Esophagus muscularis mucosa (tissue), 4 donors: ENCODE data around the gene PSEN1. TPM values are rescaled to one million over a fixed set of nuclear protein-coding genes. Genes with fewer than 3 reads are reported as not detected.
"Not testable (repeated sequence)": the region's sequence is repeated elsewhere in the genome, so short reads cannot be mapped to it uniquely, and the experiment has no call there.

Source experiments
- DNase-seq: peaks from one replicate; pipeline ENCODE4 v3.0.0-alpha.2; 2017; ENCODE audit errors: extremely low spot score
- H3K27ac ChIP-seq, 4 donors: fragments of 200-600 bp; sonication (generic); replicated peaks in 1 of 4; 1 replicate in 3 of 4; 2 replicates in 1 of 4; pipeline ENCODE4 v1.5.1; 2016 to 2019; ENCODE audit warnings: mild to moderate bottlenecking in 1 of 4
- H3K27me3 ChIP-seq, 4 donors: fragments of 200-600 bp; sonication (generic); one replicate each; pipeline versions ENCODE4 v1.5.1 to v1.6.0; 2016 to 2019
- H3K36me3 ChIP-seq, 4 donors: fragments of 200-600 bp; sonication (generic); one replicate each; pipeline ENCODE4 v1.5.1; 2016 to 2019
- H3K4me1 ChIP-seq, 4 donors: fragments of 200-600 bp; sonication (generic); one replicate each; pipeline ENCODE4 v1.5.1; 2016 to 2019
- H3K4me3 ChIP-seq, 4 donors: fragments of 200-600 bp; sonication (generic); 1 replicate in 2 of 4; 2 replicates in 2 of 4; pipeline ENCODE4 v1.5.1; 2016 to 2019; ENCODE audit warnings: mild to moderate bottlenecking in 4 of 4, moderate library complexity in 1 of 4
- H3K9me3 ChIP-seq, 4 donors: fragments of 200-600 bp; sonication (generic); 1 replicate in 3 of 4; 2 replicates in 1 of 4; pipeline ENCODE4 v1.5.1; 2016 to 2019
- EP300 ChIP-seq: sonication (generic); formaldehyde crosslinking; IDR thresholded peaks from one replicate; pipeline ENCODE4 v1.6.1; 2017; ENCODE audit warnings: antibody characterized with exemption
- POLR2A ChIP-seq: fragments of 450-650 bp; IDR thresholded peaks from one replicate; pipeline ENCODE4 v1.6.1; 2017; ENCODE audit warnings: antibody characterized with exemption, moderate library complexity, mild to moderate bottlenecking, low read depth
- POLR2AphosphoS5 ChIP-seq, 2 donors: sonication (generic); formaldehyde crosslinking; IDR thresholded peaks; one replicate each; pipeline ENCODE4 v1.6.1; 2017; ENCODE audit warnings: antibody characterized with exemption in 2 of 2
- WGBS: methylation state at CpG from one replicate; pipeline ENCODE4 v1.1.5; 2018; 5-methylcytosine and 5-hydroxymethylcytosine counted together
- intact Hi-C: fragments of 100-400 bp; cut with DNase I; formaldehyde crosslinking; loops from one replicate; pipeline ENCODE4 v1.15.1; 2023
- total RNA-seq, 4 donors: library from RNA; depleted of rRNA; stranded (reverse); fragments of >200 nt; gene quantifications; one replicate each; pipeline versions ENCODE4 v1.1.0 to v1.2.1, GENCODE V29; 2016
- TF ChIP-seq, protein P1 (sequence below), 3 experiments: fragments of 200-600 bp in 2 of 3; fragments of 450-650 bp in 1 of 3; sonication (generic) in 2 of 3; IDR thresholded peaks; one replicate each; pipeline ENCODE4 v1.5.1; 2017 to 2019; ENCODE audit warnings: antibody characterized with exemption in 3 of 3, mild to moderate bottlenecking in 2 of 3, moderate library complexity in 1 of 3

The PSEN1 gene
- total RNA-seq, 4 donors from 2014 or later: 31.7 to 39.0 (median 38.3) TPM

DNA sequence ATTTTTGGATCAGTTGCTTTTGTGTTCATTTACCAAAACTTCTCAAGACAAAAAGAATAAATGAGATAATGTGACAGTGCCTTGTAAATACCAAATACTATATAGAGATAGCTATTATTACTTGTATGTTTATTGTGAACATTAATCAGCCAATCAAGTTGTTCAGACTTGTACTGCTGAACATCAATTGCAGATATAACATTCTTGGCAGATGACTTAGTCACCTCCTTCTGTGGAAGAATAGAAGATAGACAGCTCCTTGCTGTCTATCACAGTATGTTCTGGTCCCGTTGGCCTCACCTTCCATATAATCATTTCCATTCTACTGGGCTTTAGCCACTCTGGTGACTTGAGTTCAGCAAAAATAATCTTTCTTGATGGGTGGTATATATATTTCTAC is 30.1 kb downstream of the PSEN1 start:
- peaks cover 30 to 96% (median 68%) of the 10 kb centered on the region in 4 donors for H3K36me3 ChIP-seq

DNA sequence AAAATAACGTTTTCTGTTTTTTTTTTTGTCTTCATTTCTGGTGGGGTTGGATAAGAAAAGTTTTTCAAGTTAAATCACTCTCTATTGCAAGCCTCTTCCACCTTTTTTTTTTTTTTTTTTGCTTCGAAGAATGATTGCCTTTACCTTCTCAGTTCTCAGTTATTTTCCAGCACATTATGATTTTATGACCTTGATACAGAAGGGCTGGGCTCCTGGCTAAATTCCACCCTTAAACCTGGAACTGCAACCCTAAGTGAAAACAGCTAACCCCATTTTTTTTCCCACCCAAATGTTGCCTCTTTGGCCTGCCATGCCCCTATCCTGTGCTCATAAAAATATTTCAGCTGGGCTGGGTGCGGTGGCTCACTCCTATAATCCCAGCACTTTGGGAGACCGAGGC is 31.4 kb downstream of the PSEN1 start:
- WGBS: 86% methylated on average over 4 of the region's 4 CpGs
- intact Hi-C loops: no loop called here
- Histone ChIP-seq H3K4me3 (no peak overlapping the region), H3K27ac (no peak overlapping the region), H3K4me1 (no peaks in the 10 kb centered on the region), H3K27me3 (no peaks in the 10 kb centered on the region), H3K36me3 (peaks cover 24 to 97% (median 71%) of the 10 kb centered on the region in 4 donors), H3K9me3 (no peaks in the 10 kb centered on the region)
- no peak for DNase-seq
- TF ChIP-seq, protein P1, sequence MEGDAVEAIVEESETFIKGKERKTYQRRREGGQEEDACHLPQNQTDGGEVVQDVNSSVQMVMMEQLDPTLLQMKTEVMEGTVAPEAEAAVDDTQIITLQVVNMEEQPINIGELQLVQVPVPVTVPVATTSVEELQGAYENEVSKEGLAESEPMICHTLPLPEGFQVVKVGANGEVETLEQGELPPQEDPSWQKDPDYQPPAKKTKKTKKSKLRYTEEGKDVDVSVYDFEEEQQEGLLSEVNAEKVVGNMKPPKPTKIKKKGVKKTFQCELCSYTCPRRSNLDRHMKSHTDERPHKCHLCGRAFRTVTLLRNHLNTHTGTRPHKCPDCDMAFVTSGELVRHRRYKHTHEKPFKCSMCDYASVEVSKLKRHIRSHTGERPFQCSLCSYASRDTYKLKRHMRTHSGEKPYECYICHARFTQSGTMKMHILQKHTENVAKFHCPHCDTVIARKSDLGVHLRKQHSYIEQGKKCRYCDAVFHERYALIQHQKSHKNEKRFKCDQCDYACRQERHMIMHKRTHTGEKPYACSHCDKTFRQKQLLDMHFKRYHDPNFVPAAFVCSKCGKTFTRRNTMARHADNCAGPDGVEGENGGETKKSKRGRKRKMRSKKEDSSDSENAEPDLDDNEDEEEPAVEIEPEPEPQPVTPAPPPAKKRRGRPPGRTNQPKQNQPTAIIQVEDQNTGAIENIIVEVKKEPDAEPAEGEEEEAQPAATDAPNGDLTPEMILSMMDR (IDR thresholded peaks at IDR 0.05): no peak
- TF ChIP-seq POLR2AphosphoS5 (IDR thresholded peaks at IDR 0.05) (no peak), POLR2A (no peak), EP300 (no peak)

More for the DNA sequence above, 30.1 kb downstream of the PSEN1 start:
- Histone ChIP-seq H3K9me3 (no peaks in the 10 kb centered on the region), H3K27me3 (no peaks in the 10 kb centered on the region), H3K27ac (no peak overlapping the region), H3K4me3 (no peak overlapping the region), H3K4me1 (no peaks in the 10 kb centered on the region)
- intact Hi-C loops: no loop called here
- TF ChIP-seq, protein P1 (IDR thresholded peaks at IDR 0.05): no peak
- no peak for TF ChIP-seq POLR2AphosphoS5 (IDR thresholded peaks at IDR 0.05)
- TF ChIP-seq EP300: no peak
- TF ChIP-seq POLR2A: no peak
- 85% methylated on average over 1 of the region's 1 CpG for WGBS
- no peak for DNase-seq

DNA sequence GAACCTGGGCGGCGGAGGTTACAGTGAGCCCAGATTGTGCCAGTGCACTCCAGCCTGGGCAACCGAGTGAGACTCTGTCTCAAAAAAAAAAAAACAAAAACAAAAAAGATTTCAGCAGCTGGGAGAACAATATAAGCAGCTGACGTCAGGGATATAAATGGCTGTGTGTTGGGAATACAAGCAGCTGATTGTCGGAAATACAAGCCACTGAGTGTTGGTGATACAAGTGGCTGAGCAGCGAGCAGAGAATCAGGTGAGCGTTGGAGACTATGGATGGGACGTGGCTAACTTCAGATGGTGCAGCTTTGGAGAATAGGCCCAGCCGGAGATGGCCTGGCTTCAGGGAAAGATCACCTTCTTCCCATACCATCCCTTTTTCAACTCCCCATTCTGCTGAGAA is 32.0 kb downstream of the PSEN1 start:
- TF ChIP-seq EP300 (no peak), POLR2A (no peak), POLR2AphosphoS5 (IDR thresholded peaks at IDR 0.05) (no peak)
- TF ChIP-seq, protein P1 (IDR thresholded peaks at IDR 0.05): no peak
- H3K27ac ChIP-seq: no peak overlapping the region
- WGBS: 90% methylated on average over 9 of the region's 9 CpGs
- H3K4me1 ChIP-seq: no peaks in the 10 kb centered on the region
- intact Hi-C loops: no loop called here
- no peak overlapping the region for H3K4me3 ChIP-seq
- no peaks in the 10 kb centered on the region for H3K27me3 ChIP-seq
- DNase-seq: no peak
- H3K9me3 ChIP-seq: no peaks in the 10 kb centered on the region
- H3K36me3 ChIP-seq: peaks cover 27 to 97% (median 73%) of the 10 kb centered on the region in 4 donors

DNA sequence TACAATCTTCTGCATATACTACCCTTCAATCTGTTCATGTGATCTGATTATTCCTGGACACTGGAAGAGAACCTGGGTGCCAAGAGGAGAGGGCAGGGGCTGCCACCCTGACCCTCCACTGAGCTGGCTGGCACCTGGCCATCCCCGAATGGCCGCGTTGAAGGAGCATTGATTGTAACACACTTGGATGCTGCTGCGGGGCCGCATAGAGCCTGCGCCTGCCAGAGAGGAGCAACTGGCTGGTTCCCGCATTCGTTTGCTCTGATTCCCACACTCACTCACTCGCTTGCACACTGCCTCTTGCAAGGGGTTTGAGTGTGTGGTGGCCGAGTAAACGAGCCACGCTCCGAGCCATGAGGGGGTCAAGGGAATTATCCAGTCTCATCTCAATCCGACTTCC is 32.4 kb downstream of the PSEN1 start:
- no peak for DNase-seq
- no peaks in the 10 kb centered on the region for H3K27me3 ChIP-seq
- H3K4me3 ChIP-seq: no peak overlapping the region
- no peaks in the 10 kb centered on the region for H3K9me3 ChIP-seq
- H3K36me3 ChIP-seq: peaks cover 30 to 97% (median 75%) of the 10 kb centered on the region in 4 donors
- TF ChIP-seq POLR2A (no peak), POLR2AphosphoS5 (IDR thresholded peaks at IDR 0.05) (no peak), EP300 (no peak)
- TF ChIP-seq, protein P1 (IDR thresholded peaks at IDR 0.05): no peak
- 91% methylated on average over 14 of the region's 14 CpGs for WGBS
- intact Hi-C loops: no loop called here
- no peak overlapping the region for H3K27ac ChIP-seq
- no peaks in the 10 kb centered on the region for H3K4me1 ChIP-seq

DNA sequence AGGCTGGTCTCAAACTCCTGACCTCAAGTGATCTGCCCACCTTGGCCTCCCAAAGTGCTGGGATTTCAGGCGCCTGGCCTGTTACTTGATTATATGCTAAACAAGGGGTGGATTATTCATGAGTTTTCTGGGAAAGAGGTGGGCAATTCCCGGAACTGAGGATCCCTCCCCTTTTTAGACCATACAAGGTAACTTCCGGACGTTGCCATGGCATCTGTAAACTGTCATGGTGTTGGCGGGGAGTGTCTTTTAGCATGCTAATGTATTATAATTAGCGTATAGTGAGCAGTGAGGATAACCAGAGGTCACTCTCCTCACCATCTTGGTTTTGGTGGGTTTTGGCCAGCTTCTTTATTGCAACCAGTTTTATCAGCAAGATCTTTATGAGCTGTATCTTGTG is 33.5 kb downstream of the PSEN1 start:
- not testable (repeated sequence) for H3K27ac ChIP-seq, DNase-seq, H3K4me1 ChIP-seq, H3K4me3 ChIP-seq, H3K9me3 ChIP-seq, H3K27me3 ChIP-seq
- WGBS: 92% methylated on average over 5 of the region's 6 CpGs
- peaks cover 42 to 99% (median 77%) of the 10 kb centered on the region in 4 donors for H3K36me3 ChIP-seq
- intact Hi-C loops: loop anchor here (10.0 kb wide), 2 partner anchors 105 to 305 kb away; no protein-coding TSS in a partner anchor
